GM23338 (cell line): ENCODE results near the gene FBLN2. TPM values are rescaled to one million over a fixed set of nuclear protein-coding genes. Genes with fewer than 3 reads are reported as not detected.

Experiments used
- ATAC-seq: fragments of 200-7000 bp; cut with Tn5 transposase; 3 replicates; pipeline ENCODE4 v1.9.1; 2020
- DNase-seq: peaks from one replicate; pipeline ENCODE4 v3.0.0-alpha.2; 2015; ENCODE audit warnings: low spot score
- H2AFZ ChIP-seq: fragments of 200-600 bp; sonication (generic); 2 replicates; pipeline ENCODE4 v1.8.0; 2016; ENCODE audit warnings: antibody characterized with exemption, mild to moderate bottlenecking, moderate library complexity
- H3F3A ChIP-seq: fragments of 200-600 bp; sonication (generic); replicated peaks from 2 replicates; pipeline ENCODE4 v1.8.0; 2017; ENCODE audit warnings: antibody characterized with exemption, mixed run types, low read depth
- H3K27ac ChIP-seq: fragments of 200-600 bp; sonication (generic); 2 replicates; pipeline ENCODE4 v1.6.1; 2016; ENCODE audit warnings: low read depth
- H3K27me3 ChIP-seq: fragments of 200-600 bp; sonication (generic); 2 replicates; pipeline ENCODE4 v1.8.0; 2016; ENCODE audit warnings: mild to moderate bottlenecking, mixed run types, moderate library complexity; ENCODE audit not compliant: insufficient read depth
- H3K36me3 ChIP-seq: fragments of 200-600 bp; sonication (generic); 2 replicates; pipeline ENCODE4 v1.8.0; 2016; ENCODE audit warnings: mild to moderate bottlenecking; ENCODE audit not compliant: insufficient read depth
- H3K4me1 ChIP-seq: fragments of 200-600 bp; sonication (generic); 2 replicates; pipeline ENCODE4 v1.8.0; 2016; ENCODE audit warnings: mild to moderate bottlenecking, moderate library complexity; ENCODE audit not compliant: insufficient read depth
- H3K4me2 ChIP-seq: fragments of 200-600 bp; sonication (generic); 2 replicates; pipeline ENCODE4 v1.7.1; 2017; ENCODE audit warnings: mixed run types
- H3K4me3 ChIP-seq: fragments of 200-600 bp; sonication (generic); 2 replicates; pipeline ENCODE4 v1.6.1; 2016; ENCODE audit warnings: mixed run types
- H3K79me2 ChIP-seq: fragments of 200-600 bp; sonication (generic); replicated peaks from 2 replicates; pipeline ENCODE4 v1.8.0; 2017; ENCODE audit warnings: mild to moderate bottlenecking; ENCODE audit not compliant: insufficient read depth
- H3K9me2 ChIP-seq: fragments of 200-600 bp; sonication (generic); 2 replicates; pipeline ENCODE4 v1.8.0; 2017; ENCODE audit not compliant: insufficient read depth
- H4K20me1 ChIP-seq: fragments of 200-600 bp; sonication (generic); replicated peaks from 2 replicates; pipeline ENCODE4 v1.8.0; 2017; ENCODE audit warnings: mild to moderate bottlenecking; ENCODE audit not compliant: insufficient read depth
- H3K27ac Mint-ChIP-seq: 2 replicates; pipeline ENCODE4 v1.8.0; 2020; ENCODE audit warnings: inconsistent platforms, mild to moderate bottlenecking, moderate library complexity, mixed read lengths
- H3K27me3 Mint-ChIP-seq: 3 replicates; pipeline ENCODE4 v1.8.0; 2022; ENCODE audit warnings: low read depth, mild to moderate bottlenecking, moderate library complexity, mixed read lengths, inconsistent platforms; ENCODE audit not compliant: insufficient read depth, poor library complexity
- H3K36me3 Mint-ChIP-seq: 3 replicates; pipeline ENCODE4 v1.8.0; 2021; ENCODE audit warnings: low read depth, mild to moderate bottlenecking, inconsistent platforms, moderate library complexity, mixed read lengths
- H3K4me1 Mint-ChIP-seq: 3 replicates; pipeline ENCODE4 v1.8.0; 2020; ENCODE audit warnings: mild to moderate bottlenecking, inconsistent platforms, mixed read lengths
- H3K4me3 Mint-ChIP-seq: 3 replicates; pipeline ENCODE4 v1.8.0; 2021; ENCODE audit warnings: moderate library complexity, mild to moderate bottlenecking, inconsistent platforms, mixed read lengths
- H3K9me3 Mint-ChIP-seq: 3 replicates; pipeline ENCODE4 v1.8.0; 2020; ENCODE audit warnings: moderate library complexity, mild to moderate bottlenecking, inconsistent platforms, mixed read lengths
- EZH2 ChIP-seq: fragments of 200-600 bp; sonication (generic); IDR thresholded peaks from one replicate; pipeline ENCODE4 v1.8.0; 2017; ENCODE audit warnings: antibody characterized with exemption, mild to moderate bottlenecking, low read depth; ENCODE audit not compliant: unreplicated experiment
- EZH2phosphoT487 ChIP-seq: fragments of 200-600 bp; sonication (generic); IDR thresholded peaks from one replicate; pipeline ENCODE4 v1.8.1; 2018; ENCODE audit warnings: antibody characterized with exemption; ENCODE audit not compliant: unreplicated experiment
- JUNB ChIP-seq: IDR thresholded peaks from one replicate; pipeline ENCODE4 v1.6.1; 2016; ENCODE audit warnings: antibody characterized with exemption; ENCODE audit not compliant: unreplicated experiment
- POLR2AphosphoS5 ChIP-seq: IDR thresholded peaks from 2 replicates; pipeline ENCODE4 v1.6.1; 2016; ENCODE audit warnings: antibody characterized with exemption, low read depth
- STAT1 ChIP-seq: IDR thresholded peaks from one replicate; pipeline ENCODE4 v1.6.1; 2016; ENCODE audit warnings: antibody characterized with exemption; ENCODE audit not compliant: unreplicated experiment
- ZNF331 ChIP-seq: fragments of 250-450 bp; sonication (Bioruptor Pico); IDR thresholded peaks from 2 replicates; pipeline ENCODE4 v1.5.0; 2020; ENCODE audit warnings: low read depth, mild to moderate bottlenecking, moderate library complexity
- polyA plus RNA-seq: library from polyadenylated mRNA; unstranded; fragments of >200 nt; fragmentation: Nextera tagmentation; extraction: Ambion mirVana; gene quantifications from 2 replicates; pipeline ENCODE4 v1.2.1, GENCODE V29; 2016
- total RNA-seq: library from RNA; depleted of rRNA; stranded (reverse); fragments of >200 nt; shearing (Covaris generic); gene quantifications from 2 replicates; pipeline ENCODE4 v1.2.3, GENCODE V29; 2014
- TF ChIP-seq, protein P1 (sequence below), 2 experiments: fragments of 200-600 bp in 1 of 2; sonication (generic) in 1 of 2; conservative IDR thresholded peaks; 2 replicates each; pipeline versions ENCODE4 v1.5.1 to v1.6.1; 2016 to 2017; ENCODE audit warnings: antibody characterized with exemption in 2 of 2, low read depth in 2 of 2, mild to moderate bottlenecking in 2 of 2, moderate library complexity in 1 of 2
- TF ChIP-seq, protein P2 (sequence below): IDR thresholded peaks from one replicate; pipeline ENCODE4 v1.6.1; 2018; ENCODE audit warnings: antibody characterized with exemption; ENCODE audit not compliant: unreplicated experiment

Gene FBLN2
- total and polyA plus RNA-seq, 2 experiments from 2014 or later = 18.8 to 26.8 TPM

DNA sequence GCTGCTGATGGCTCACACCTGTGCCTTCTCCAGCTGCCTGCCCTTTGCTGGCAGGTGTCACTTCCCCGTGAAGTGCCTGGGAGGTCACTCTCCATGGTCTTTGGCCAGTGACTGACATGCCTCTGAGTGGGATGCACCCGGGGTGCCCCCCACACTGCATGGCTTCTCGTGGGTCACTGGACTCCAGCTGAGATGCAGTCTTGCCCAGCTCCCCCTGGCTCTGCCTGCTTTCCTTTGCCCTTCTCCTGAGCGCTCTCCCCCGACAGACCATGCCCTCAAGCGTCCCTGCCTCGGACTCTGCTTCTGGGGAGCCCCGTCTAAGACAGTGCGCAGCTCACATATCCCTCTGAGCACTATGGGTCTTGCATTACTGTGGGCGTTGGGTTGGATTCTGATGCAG lies 14.4 kb downstream of the FBLN2 start (continued):
- TF ChIP-seq JUNB (no peak), EZH2 (no peak)

DNA sequence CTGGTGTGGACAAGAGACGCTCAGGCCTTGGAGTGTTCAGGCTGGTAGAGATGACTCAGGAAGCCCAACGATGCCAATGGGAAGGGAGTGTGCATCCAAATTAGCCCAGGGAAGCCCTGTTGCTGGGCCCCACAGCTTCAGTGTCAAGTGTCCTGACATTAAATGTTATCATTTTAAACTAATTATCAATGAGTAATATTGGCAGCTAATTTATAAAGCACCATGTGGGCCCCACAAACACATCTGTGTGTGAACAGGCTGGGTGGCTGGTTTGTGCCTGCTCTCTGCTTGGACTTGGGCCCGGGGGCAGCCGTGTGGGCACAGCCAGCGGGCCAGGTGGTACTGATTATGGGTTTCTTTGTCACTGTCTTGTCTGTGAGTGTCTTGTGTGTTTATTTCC lies 15.0 kb downstream of the FBLN2 start:
- Histone ChIP-seq H3K27ac (no peak overlapping the region), H3K27me3 (no peaks in the 10 kb centered on the region), H3F3A (no peaks in the 10 kb centered on the region), H3K4me3 (no peak overlapping the region), H3K36me3 (no peaks in the 10 kb centered on the region), H4K20me1 (no peaks in the 10 kb centered on the region), H3K9me2 (no peaks in the 10 kb centered on the region), H3K79me2 (no peaks in the 10 kb centered on the region), H2AFZ (no peak overlapping the region), H3K4me2 (no peak overlapping the region), H3K4me1 (no peaks in the 10 kb centered on the region)
- peaks cover 8% of the 10 kb centered on the region for H3K27me3 Mint-ChIP-seq
- TF ChIP-seq STAT1 = no peak
- no peak for TF ChIP-seq POLR2AphosphoS5
- TF ChIP-seq, protein P1, sequence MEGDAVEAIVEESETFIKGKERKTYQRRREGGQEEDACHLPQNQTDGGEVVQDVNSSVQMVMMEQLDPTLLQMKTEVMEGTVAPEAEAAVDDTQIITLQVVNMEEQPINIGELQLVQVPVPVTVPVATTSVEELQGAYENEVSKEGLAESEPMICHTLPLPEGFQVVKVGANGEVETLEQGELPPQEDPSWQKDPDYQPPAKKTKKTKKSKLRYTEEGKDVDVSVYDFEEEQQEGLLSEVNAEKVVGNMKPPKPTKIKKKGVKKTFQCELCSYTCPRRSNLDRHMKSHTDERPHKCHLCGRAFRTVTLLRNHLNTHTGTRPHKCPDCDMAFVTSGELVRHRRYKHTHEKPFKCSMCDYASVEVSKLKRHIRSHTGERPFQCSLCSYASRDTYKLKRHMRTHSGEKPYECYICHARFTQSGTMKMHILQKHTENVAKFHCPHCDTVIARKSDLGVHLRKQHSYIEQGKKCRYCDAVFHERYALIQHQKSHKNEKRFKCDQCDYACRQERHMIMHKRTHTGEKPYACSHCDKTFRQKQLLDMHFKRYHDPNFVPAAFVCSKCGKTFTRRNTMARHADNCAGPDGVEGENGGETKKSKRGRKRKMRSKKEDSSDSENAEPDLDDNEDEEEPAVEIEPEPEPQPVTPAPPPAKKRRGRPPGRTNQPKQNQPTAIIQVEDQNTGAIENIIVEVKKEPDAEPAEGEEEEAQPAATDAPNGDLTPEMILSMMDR (conservative IDR thresholded peaks at IDR 0.05; ENCODE audit: low read depth in 2 of 2) = no peak
- no peak for TF ChIP-seq JUNB
- TF ChIP-seq, protein P2, sequence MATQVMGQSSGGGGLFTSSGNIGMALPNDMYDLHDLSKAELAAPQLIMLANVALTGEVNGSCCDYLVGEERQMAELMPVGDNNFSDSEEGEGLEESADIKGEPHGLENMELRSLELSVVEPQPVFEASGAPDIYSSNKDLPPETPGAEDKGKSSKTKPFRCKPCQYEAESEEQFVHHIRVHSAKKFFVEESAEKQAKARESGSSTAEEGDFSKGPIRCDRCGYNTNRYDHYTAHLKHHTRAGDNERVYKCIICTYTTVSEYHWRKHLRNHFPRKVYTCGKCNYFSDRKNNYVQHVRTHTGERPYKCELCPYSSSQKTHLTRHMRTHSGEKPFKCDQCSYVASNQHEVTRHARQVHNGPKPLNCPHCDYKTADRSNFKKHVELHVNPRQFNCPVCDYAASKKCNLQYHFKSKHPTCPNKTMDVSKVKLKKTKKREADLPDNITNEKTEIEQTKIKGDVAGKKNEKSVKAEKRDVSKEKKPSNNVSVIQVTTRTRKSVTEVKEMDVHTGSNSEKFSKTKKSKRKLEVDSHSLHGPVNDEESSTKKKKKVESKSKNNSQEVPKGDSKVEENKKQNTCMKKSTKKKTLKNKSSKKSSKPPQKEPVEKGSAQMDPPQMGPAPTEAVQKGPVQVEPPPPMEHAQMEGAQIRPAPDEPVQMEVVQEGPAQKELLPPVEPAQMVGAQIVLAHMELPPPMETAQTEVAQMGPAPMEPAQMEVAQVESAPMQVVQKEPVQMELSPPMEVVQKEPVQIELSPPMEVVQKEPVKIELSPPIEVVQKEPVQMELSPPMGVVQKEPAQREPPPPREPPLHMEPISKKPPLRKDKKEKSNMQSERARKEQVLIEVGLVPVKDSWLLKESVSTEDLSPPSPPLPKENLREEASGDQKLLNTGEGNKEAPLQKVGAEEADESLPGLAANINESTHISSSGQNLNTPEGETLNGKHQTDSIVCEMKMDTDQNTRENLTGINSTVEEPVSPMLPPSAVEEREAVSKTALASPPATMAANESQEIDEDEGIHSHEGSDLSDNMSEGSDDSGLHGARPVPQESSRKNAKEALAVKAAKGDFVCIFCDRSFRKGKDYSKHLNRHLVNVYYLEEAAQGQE = no peak
- no peak for TF ChIP-seq ZNF331 (CRISPR knock-in tag)
- no peak for TF ChIP-seq EZH2phosphoT487
- H3K4me1 Mint-ChIP-seq = peaks cover 14% of the 10 kb centered on the region
- no peak for DNase-seq
- H3K4me3 Mint-ChIP-seq = no peak overlapping the region
- H3K9me3 Mint-ChIP-seq = no peaks in the 10 kb centered on the region
- no peaks in the 10 kb centered on the region for H3K36me3 Mint-ChIP-seq
- no peak overlapping the region for H3K27ac Mint-ChIP-seq
- no peak for ATAC-seq
